SK-N-SH (cell line): ENCODE data around the gene SEMA6C. TPM values are rescaled to one million over a fixed set of nuclear protein-coding genes. Genes with fewer than 3 reads are reported as not detected.
A peak's percentile ranks its signal among the peaks of the same experiment; 100 is the strongest.

Source experiments
- CTCF ChIA-PET: fragments of 300-600, 350-600 bp; formaldehyde crosslinking; extraction: SDS; loops from one replicate; lab custom pipeline; 2021; lab: Yijun Ruan, JAX
- POLR2A ChIA-PET: fragments of 350-600 bp; sonication (Branson Sonifier 250); formaldehyde crosslinking; extraction: SDS; loops from one replicate; lab custom pipeline; 2020; ENCODE audit warnings: antibody characterized with exemption, inconsistent platforms; lab: Yijun Ruan, JAX
- DNase-seq: peaks from one replicate; pipeline ENCODE4 v3.0.0; 2012
- H2AFZ ChIP-seq: fragments of 200-600 bp; sonication (generic); 2 replicates; pipeline ENCODE4 v1.8.1; 2016; ENCODE audit warnings: antibody characterized with exemption, mild to moderate bottlenecking, low read depth
- H3F3A ChIP-seq: fragments of 200-600 bp; sonication (generic); replicated peaks from 2 replicates; pipeline ENCODE3; 2016; ENCODE audit warnings: antibody characterized with exemption, mild to moderate bottlenecking; ENCODE audit not compliant: insufficient read depth
- H3K27ac ChIP-seq, 2 experiments: fragments of 200-500 bp in 1 of 2; fragments of 200-600 bp in 1 of 2; sonication (Bioruptor generic) in 1 of 2; sonication (generic), shearing (Covaris generic) in 1 of 2; 2 replicates each; pipeline versions ENCODE4 v1.5.1 to v1.6.1; 2014 to 2016; ENCODE audit warnings: low read depth in 2 of 2, inconsistent platforms in 1 of 2, low read length in 1 of 2, mild to moderate bottlenecking in 1 of 2, mixed read lengths in 1 of 2
- H3K27me3 ChIP-seq: fragments of 200-600 bp; sonication (generic), shearing (Covaris generic); 2 replicates; pipeline ENCODE4 v1.6.1; 2016; ENCODE audit warnings: mixed run types; ENCODE audit not compliant: insufficient read depth
- H3K36me3 ChIP-seq, 2 experiments: fragments of 200-500 bp in 1 of 2; fragments of 200-600 bp in 1 of 2; sonication (Bioruptor generic) in 1 of 2; sonication (generic) in 1 of 2; replicated peaks in 1 of 2; 2 replicates each; pipeline versions ENCODE3 to v1.5.1; 2014 to 2016; ENCODE audit warnings: low read length in 1 of 2, mild to moderate bottlenecking in 1 of 2; ENCODE audit not compliant: insufficient read depth in 2 of 2, control insufficient read depth in 1 of 2
- H3K4me1 ChIP-seq, 2 experiments: fragments of 200-500 bp in 1 of 2; fragments of 200-600 bp in 1 of 2; sonication (Bioruptor generic) in 1 of 2; sonication (generic), shearing (Covaris generic) in 1 of 2; 2 replicates each; pipeline versions ENCODE4 v1.5.1 to v1.6.1; 2014 to 2016; ENCODE audit warnings: low read depth in 1 of 2, low read length in 1 of 2, mixed run types in 1 of 2; ENCODE audit not compliant: insufficient read depth in 2 of 2, control insufficient read depth in 1 of 2
- H3K4me2 ChIP-seq: fragments of 200-600 bp; sonication (generic), shearing (Covaris generic); 2 replicates; pipeline ENCODE4 v1.6.1; 2017; ENCODE audit warnings: mixed run types
- H3K4me3 ChIP-seq, 2 experiments: fragments of 200-500 bp in 1 of 2; fragments of 200-600 bp in 1 of 2; sonication (Bioruptor generic) in 1 of 2; sonication (generic), shearing (Covaris generic) in 1 of 2; 2 replicates each; pipeline versions ENCODE4 v1.5.1 to v1.8.1; 2014 to 2016; ENCODE audit warnings: low read depth in 2 of 2, inconsistent platforms in 1 of 2, low read length in 1 of 2, mild to moderate bottlenecking in 1 of 2, mixed read lengths in 1 of 2, moderate library complexity in 1 of 2
- H3K79me2 ChIP-seq: fragments of 200-600 bp; sonication (generic); 2 replicates; pipeline ENCODE4 v1.8.1; 2017; ENCODE audit warnings: mild to moderate bottlenecking; ENCODE audit not compliant: insufficient read depth
- H3K9ac ChIP-seq: fragments of 200-600 bp; sonication (generic); 2 replicates; pipeline ENCODE4 v1.6.1; 2017; ENCODE audit warnings: mixed run types
- H3K9me2 ChIP-seq: fragments of 200-600 bp; sonication (generic); 2 replicates; pipeline ENCODE4 v1.6.1; 2017; ENCODE audit warnings: mixed run types
- H3K9me3 ChIP-seq: fragments of 200-600 bp; sonication (generic); 2 replicates; pipeline ENCODE4 v1.6.1; 2017; ENCODE audit warnings: mixed run types, mild to moderate bottlenecking, moderate library complexity
- H4K20me1 ChIP-seq: fragments of 200-600 bp; sonication (generic); 2 replicates; pipeline ENCODE4 v1.6.1; 2017; ENCODE audit warnings: mild to moderate bottlenecking, mixed run types; ENCODE audit not compliant: insufficient read depth
- FOXM1 ChIP-seq: IDR thresholded peaks from 2 replicates; pipeline ENCODE4 v1.4.0; 2012; ENCODE audit warnings: low read depth, mild to moderate bottlenecking
- GABPA ChIP-seq: IDR thresholded peaks from 2 replicates; pipeline ENCODE4 v1.4.0; 2012; ENCODE audit warnings: low read depth, mild to moderate bottlenecking
- MAX ChIP-seq: IDR thresholded peaks from 2 replicates; pipeline ENCODE4 v1.4.0; 2012; ENCODE audit warnings: low read depth
- MEF2A ChIP-seq: IDR thresholded peaks from 2 replicates; pipeline ENCODE4 v1.4.0; 2012; ENCODE audit warnings: low read depth, borderline replicate concordance
- PBX3 ChIP-seq: IDR thresholded peaks from 2 replicates; pipeline ENCODE4; 2012
- RFX5 ChIP-seq: IDR thresholded peaks from 2 replicates; pipeline ENCODE4 v1.6.1; 2012; ENCODE audit warnings: mild to moderate bottlenecking, improper control_type of control experiment, low read length
- SIN3A ChIP-seq: IDR thresholded peaks from 2 replicates; pipeline ENCODE4 v1.6.1; 2012; ENCODE audit warnings: low read depth, mild to moderate bottlenecking, low read length, moderate library complexity, borderline replicate concordance
- SMC3 ChIP-seq: IDR thresholded peaks from 2 replicates; pipeline ENCODE4 v1.6.1; 2012; ENCODE audit warnings: low read depth, low read length, improper control_type of control experiment
- USF1 ChIP-seq: IDR thresholded peaks from 2 replicates; pipeline ENCODE4 v1.4.0; 2012; ENCODE audit warnings: low read depth, borderline replicate concordance
- YY1 ChIP-seq: IDR thresholded peaks from 2 replicates; pipeline ENCODE4 v1.4.0; 2012; ENCODE audit warnings: low read depth, mild to moderate bottlenecking
- ZBTB33 ChIP-seq: IDR thresholded peaks from 2 replicates; pipeline ENCODE4 v1.4.0; 2012; ENCODE audit warnings: low read depth, borderline replicate concordance
- WGBS: methylation state at CpG from one replicate; pipeline ENCODE4 v1.1.6; 2017; ENCODE audit warnings: low lambda C conversion rate; 5-methylcytosine and 5-hydroxymethylcytosine counted together
- polyA plus RNA-seq, 3 experiments: library from polyadenylated mRNA; depleted of rRNA; stranded (reverse); fragments of >200 nt; gene quantifications; 2 replicates each; pipeline ENCODE4 v1.2.3, GENCODE V29; 2012
- TF ChIP-seq, protein P1 (sequence below): IDR thresholded peaks from 2 replicates; pipeline ENCODE4 v1.6.1; 2012; ENCODE audit warnings: mild to moderate bottlenecking, low read depth, low read length, moderate library complexity

Gene SEMA6C
- polyA plus RNA-seq, 1 of the 3 experiments (the other 2 are of a cell fraction): 4.0 TPM

- no peaks in the 10 kb centered on the region for H3K9me2 ChIP-seq
- H2AFZ ChIP-seq: no peak overlapping the region
- ChIA-PET CTCF (interaction anchor here (0.8 to 6.8 kb wide), 5 partner anchors 13 to 118 kb away, joined by 3 to 40 read pairs (median 4); partner anchors contain the start of genes MLLT11 and TNFAIP8L2), POLR2A (no interaction called here)
- DNase-seq: peak; percentile 14
- TF ChIP-seq YY1 (no peak), RFX5 (no peak), USF1 (no peak), GABPA (no peak), MAX (no peak), ZBTB33 (no peak), PBX3 (no peak), MEF2A (no peak), SMC3 (no peak), FOXM1 (no peak), SIN3A (no peak)
- TF ChIP-seq, protein P1, sequence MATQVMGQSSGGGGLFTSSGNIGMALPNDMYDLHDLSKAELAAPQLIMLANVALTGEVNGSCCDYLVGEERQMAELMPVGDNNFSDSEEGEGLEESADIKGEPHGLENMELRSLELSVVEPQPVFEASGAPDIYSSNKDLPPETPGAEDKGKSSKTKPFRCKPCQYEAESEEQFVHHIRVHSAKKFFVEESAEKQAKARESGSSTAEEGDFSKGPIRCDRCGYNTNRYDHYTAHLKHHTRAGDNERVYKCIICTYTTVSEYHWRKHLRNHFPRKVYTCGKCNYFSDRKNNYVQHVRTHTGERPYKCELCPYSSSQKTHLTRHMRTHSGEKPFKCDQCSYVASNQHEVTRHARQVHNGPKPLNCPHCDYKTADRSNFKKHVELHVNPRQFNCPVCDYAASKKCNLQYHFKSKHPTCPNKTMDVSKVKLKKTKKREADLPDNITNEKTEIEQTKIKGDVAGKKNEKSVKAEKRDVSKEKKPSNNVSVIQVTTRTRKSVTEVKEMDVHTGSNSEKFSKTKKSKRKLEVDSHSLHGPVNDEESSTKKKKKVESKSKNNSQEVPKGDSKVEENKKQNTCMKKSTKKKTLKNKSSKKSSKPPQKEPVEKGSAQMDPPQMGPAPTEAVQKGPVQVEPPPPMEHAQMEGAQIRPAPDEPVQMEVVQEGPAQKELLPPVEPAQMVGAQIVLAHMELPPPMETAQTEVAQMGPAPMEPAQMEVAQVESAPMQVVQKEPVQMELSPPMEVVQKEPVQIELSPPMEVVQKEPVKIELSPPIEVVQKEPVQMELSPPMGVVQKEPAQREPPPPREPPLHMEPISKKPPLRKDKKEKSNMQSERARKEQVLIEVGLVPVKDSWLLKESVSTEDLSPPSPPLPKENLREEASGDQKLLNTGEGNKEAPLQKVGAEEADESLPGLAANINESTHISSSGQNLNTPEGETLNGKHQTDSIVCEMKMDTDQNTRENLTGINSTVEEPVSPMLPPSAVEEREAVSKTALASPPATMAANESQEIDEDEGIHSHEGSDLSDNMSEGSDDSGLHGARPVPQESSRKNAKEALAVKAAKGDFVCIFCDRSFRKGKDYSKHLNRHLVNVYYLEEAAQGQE: no peak
- H3K9ac ChIP-seq: no peak overlapping the region
- no peaks in the 10 kb centered on the region for H3K36me3 ChIP-seq
- no peaks in the 10 kb centered on the region for H3F3A ChIP-seq
- no peaks in the 10 kb centered on the region for H3K79me2 ChIP-seq
- H3K4me2 ChIP-seq: no peak overlapping the region
- H3K9me3 ChIP-seq: no peaks in the 10 kb centered on the region
- no peaks in the 10 kb centered on the region for H3K27me3 ChIP-seq
- 50% methylated on average over 5 of the region's 7 CpGs for WGBS
- H3K4me1 ChIP-seq: peaks cover 0 to 21% of the 10 kb centered on the region in 2 experiments; a peak in 1 of 4 replicates
- no peak overlapping the region for H3K27ac ChIP-seq
- H4K20me1 ChIP-seq: no peaks in the 10 kb centered on the region
- no peak overlapping the region for H3K4me3 ChIP-seq
These were observed 3.4 kb downstream of the SEMA6C start for GRCh38 chr1:151143057-151143435.
